HEK293T (cell line): ENCODE results near the gene SH3PXD2B.

Source experiments
- ARNT ChIP-seq: fragments of 450-650 bp; IDR thresholded peaks from 2 replicates; pipeline ENCODE4 v1.6.1; 2017; ENCODE audit warnings: mild to moderate bottlenecking
- CTBP1 ChIP-seq: fragments of 450-650 bp; IDR thresholded peaks from 2 replicates; pipeline ENCODE4 v1.6.1; 2016; ENCODE audit warnings: borderline replicate concordance
- ELF4 ChIP-seq: fragments of 450-650 bp; IDR thresholded peaks from 2 replicates; pipeline ENCODE4 v1.6.1; 2017; ENCODE audit warnings: antibody characterized with exemption
- FOXK2 ChIP-seq: fragments of 450-650 bp; IDR thresholded peaks from 2 replicates; pipeline ENCODE4 v1.6.1; 2016; ENCODE audit warnings: mild to moderate bottlenecking
- FOXM1 ChIP-seq: fragments of 450-650 bp; IDR thresholded peaks from 2 replicates; pipeline ENCODE4 v1.6.1; 2017; ENCODE audit warnings: mild to moderate bottlenecking, borderline replicate concordance
- HDGF ChIP-seq: fragments of 450-650 bp; IDR thresholded peaks from 2 replicates; pipeline ENCODE4 v1.6.1; 2017; ENCODE audit warnings: antibody characterized with exemption, borderline replicate concordance
- L3MBTL2 ChIP-seq: fragments of 450-650 bp; conservative IDR thresholded peaks from 2 replicates; pipeline ENCODE4 v1.6.1; 2016; ENCODE audit warnings: mild to moderate bottlenecking
- LEF1 ChIP-seq: fragments of 450-650 bp; IDR thresholded peaks from 2 replicates; pipeline ENCODE4 v1.6.1; 2017; ENCODE audit warnings: mild to moderate bottlenecking, borderline replicate concordance
- NFRKB ChIP-seq: fragments of 450-650 bp; IDR thresholded peaks from 2 replicates; pipeline ENCODE4 v1.6.1; 2016; ENCODE audit warnings: mild to moderate bottlenecking, moderate library complexity
- SP1 ChIP-seq: fragments of 450-650 bp; IDR thresholded peaks from 2 replicates; pipeline ENCODE4 v1.6.1; 2017
- SUZ12 ChIP-seq: fragments of 450-650 bp; IDR thresholded peaks from 2 replicates; pipeline ENCODE4 v1.6.1; 2016; ENCODE audit warnings: mild to moderate bottlenecking
- TARDBP ChIP-seq: fragments of 450-650 bp; IDR thresholded peaks from 2 replicates; pipeline ENCODE4 v1.6.1; 2016
- TF ChIP-seq, protein P1 (sequence below): fragments of 450-650 bp; IDR thresholded peaks from 2 replicates; pipeline ENCODE4 v1.6.1; 2016

DNA sequence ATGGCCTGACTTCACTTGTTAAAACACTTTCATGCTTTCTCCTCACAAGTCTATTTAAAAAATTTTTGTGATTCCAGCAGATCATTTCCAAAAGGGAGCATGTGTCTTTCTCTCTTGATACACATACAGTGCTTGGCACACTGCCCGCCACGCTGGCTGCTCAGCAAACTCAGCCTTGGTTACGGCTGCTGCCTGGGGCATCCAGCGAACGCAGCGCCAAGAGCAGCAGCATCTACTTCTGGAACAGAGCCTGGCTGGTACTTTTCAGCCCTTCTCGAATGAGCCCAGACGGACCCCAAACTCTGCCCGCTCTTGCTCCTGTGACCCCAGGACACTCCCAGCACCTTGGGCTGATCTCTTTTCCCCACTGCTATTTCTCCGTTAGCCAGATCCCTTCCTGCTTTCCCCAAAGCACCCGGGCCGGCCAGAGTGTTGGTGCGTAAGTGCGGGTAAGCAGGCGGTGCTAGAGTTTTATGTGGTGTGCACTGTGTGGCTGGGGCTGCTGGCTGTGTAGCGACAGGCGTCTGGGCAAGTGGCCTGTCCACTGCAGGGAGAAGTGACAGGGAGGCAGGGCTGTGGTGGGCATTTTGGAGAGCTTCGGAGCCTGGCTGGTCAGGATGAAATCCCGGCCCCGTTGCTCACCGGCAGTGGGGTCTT lies 73.2 kb downstream of the SH3PXD2B start:
- TF ChIP-seq ELF4 (no peak), ARNT (no peak), FOXM1 (no peak), SP1 (no peak), L3MBTL2 (no peak), FOXK2 (no peak), HDGF (no peak), NFRKB (no peak), TARDBP (no peak), SUZ12 (no peak), CTBP1 (no peak), LEF1 (no peak)
- TF ChIP-seq, protein P1, sequence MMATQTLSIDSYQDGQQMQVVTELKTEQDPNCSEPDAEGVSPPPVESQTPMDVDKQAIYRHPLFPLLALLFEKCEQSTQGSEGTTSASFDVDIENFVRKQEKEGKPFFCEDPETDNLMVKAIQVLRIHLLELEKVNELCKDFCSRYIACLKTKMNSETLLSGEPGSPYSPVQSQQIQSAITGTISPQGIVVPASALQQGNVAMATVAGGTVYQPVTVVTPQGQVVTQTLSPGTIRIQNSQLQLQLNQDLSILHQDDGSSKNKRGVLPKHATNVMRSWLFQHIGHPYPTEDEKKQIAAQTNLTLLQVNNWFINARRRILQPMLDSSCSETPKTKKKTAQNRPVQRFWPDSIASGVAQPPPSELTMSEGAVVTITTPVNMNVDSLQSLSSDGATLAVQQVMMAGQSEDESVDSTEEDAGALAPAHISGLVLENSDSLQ = no peak
